Nephron (organoid): ENCODE results near the gene VOPP1.
"Not testable (repeated sequence)": the region's sequence is repeated elsewhere in the genome, so short reads cannot be mapped to it uniquely, and the experiment has no call there.

Experiments
- H3K27ac Mint-ChIP-seq, 3 experiments: 2 replicates each; pipeline ENCODE4 v1.8.0; 2020; ENCODE audit warnings: mixed read lengths in 3 of 3, mild to moderate bottlenecking in 2 of 3, moderate library complexity in 1 of 3
- H3K27me3 Mint-ChIP-seq: 2 replicates; pipeline ENCODE4 v1.8.0; 2021; ENCODE audit warnings: low read depth, mild to moderate bottlenecking, moderate library complexity, mixed read lengths
- H3K36me3 Mint-ChIP-seq: 2 replicates; pipeline ENCODE4 v1.8.0; 2020; ENCODE audit warnings: low read depth, mixed read lengths
- H3K4me1 Mint-ChIP-seq: 2 replicates; pipeline ENCODE4 v1.8.0; 2020; ENCODE audit warnings: mixed read lengths
- H3K4me3 Mint-ChIP-seq, 3 experiments: 2 replicates each; pipeline ENCODE4 v1.8.0; 2020; ENCODE audit warnings: mild to moderate bottlenecking in 3 of 3, mixed read lengths in 3 of 3, moderate library complexity in 2 of 3
- H3K9me3 Mint-ChIP-seq: 2 replicates; pipeline ENCODE4 v1.8.0; 2020; ENCODE audit warnings: mixed read lengths
- TF ChIP-seq, protein P1 (sequence below), 3 experiments: fragments of 200-600 bp; sonication (generic); IDR thresholded peaks; one replicate each; pipeline ENCODE4 v1.5.0; 2021; ENCODE audit warnings: antibody characterized with exemption in 3 of 3; ENCODE audit not compliant: unreplicated experiment in 3 of 3

VOPP1 gene

DNA sequence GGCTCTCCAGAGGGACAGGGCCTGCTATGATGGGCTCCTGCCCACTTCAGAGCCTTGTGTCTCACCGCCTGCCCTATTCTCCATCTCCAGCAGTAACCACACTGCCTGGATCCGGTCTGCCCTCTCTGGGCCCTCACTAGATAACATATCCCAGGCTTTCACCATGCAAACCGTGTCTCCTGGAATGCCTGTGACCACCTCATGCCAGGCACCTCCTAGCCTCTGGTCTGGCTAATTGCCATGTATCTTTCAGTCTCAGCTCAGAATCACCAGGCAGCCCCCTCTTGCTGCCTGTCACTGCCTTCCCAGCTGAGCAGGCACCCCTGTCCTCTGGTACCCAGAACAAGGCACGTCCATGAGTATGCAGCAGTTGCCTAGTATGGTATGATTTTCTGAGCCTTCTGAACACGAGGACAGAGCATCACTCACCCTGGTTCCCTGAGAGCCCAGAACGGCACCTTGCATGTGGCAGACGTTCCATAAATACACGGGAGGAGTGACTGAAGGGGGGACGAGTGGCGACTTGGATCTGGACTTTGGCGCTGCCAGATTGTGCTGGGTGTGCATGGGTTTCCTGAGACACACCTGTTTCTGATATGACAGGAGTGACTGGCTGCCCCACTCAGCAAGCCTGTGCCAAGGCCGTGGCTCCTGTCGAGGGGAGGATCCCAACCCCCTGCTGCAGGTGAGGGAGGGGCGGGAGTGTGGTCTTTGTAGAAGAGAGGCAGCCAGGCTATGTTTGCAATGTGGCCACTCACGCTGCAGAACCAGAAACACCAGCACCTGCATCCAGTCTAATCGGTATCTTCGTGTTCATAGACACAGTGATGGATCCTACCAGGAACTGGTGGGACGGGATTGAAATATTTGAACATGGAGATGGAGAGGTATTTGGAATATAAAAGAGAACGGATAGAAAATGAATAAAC, 95.2 kb downstream of the VOPP1 start:
- Mint-ChIP-seq H3K27me3 (no peaks in the 10 kb centered on the region), H3K27ac (no peak overlapping the region), H3K4me3 (no peak overlapping the region), H3K9me3 (no peaks in the 10 kb centered on the region), H3K4me1 (peaks cover 9% of the 10 kb centered on the region), H3K36me3 (peaks cover 5% of the 10 kb centered on the region)
- TF ChIP-seq, protein P1, sequence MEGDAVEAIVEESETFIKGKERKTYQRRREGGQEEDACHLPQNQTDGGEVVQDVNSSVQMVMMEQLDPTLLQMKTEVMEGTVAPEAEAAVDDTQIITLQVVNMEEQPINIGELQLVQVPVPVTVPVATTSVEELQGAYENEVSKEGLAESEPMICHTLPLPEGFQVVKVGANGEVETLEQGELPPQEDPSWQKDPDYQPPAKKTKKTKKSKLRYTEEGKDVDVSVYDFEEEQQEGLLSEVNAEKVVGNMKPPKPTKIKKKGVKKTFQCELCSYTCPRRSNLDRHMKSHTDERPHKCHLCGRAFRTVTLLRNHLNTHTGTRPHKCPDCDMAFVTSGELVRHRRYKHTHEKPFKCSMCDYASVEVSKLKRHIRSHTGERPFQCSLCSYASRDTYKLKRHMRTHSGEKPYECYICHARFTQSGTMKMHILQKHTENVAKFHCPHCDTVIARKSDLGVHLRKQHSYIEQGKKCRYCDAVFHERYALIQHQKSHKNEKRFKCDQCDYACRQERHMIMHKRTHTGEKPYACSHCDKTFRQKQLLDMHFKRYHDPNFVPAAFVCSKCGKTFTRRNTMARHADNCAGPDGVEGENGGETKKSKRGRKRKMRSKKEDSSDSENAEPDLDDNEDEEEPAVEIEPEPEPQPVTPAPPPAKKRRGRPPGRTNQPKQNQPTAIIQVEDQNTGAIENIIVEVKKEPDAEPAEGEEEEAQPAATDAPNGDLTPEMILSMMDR (IDR thresholded peaks at IDR 0.05; ENCODE audit: unreplicated experiment in 3 of 3): no peak

- H3K27ac Mint-ChIP-seq: no peak overlapping the region
- no peaks in the 10 kb centered on the region for H3K27me3 Mint-ChIP-seq
- H3K36me3 Mint-ChIP-seq: peaks cover 9% of the 10 kb centered on the region
- H3K4me1 Mint-ChIP-seq: peaks cover 9% of the 10 kb centered on the region
- H3K9me3 Mint-ChIP-seq: no peaks in the 10 kb centered on the region
- TF ChIP-seq, protein P1 (IDR thresholded peaks at IDR 0.05; ENCODE audit: unreplicated experiment in 3 of 3): no peak
- no peak overlapping the region for H3K4me3 Mint-ChIP-seq
These were observed 96.2 kb downstream of the VOPP1 start for GRCh38 chr7:55475855-55476803.

DNA sequence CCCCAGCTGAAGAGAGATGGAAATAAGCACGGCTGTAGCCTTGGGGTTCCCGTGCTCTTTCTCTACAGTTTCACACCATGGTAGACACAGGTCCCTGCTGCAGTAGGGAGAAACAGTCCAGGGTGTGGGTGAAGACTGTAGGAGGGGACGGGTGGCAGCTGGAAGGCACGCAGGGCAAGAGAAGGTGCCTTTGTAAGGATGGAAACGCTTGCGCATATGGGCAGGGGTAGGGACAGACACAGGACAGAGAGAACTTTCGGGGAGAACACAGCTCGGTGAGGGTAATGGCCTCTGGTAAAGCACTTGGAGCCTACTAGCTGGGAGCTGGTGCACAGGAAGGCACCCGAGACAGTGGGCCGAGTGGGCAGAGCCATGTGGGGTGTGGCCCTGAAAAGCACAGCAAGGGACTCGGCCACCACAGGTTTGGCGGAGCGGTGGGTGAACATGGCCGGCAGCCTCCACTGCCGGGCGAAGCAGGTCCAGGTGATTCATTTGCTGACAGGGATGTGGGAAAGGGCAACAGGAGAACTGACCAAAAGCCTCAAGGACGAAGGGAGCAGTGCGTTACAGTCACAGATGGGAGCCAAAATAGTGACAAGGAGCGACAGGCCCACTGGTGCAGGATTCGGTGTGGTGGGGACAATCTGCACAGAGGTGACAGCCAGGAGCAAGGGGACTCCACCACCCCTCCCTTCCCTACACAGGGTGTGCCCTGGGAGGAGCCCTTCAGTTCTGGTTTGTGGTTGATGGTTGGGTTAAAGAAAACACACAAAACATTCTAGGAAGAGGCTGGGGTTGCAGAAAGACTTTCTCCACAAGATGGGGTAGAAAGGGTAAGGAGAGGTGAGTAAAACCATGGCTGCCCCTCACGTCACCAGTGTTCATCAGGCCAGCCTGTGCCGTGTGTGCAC, 97.1 kb downstream of the VOPP1 start:
- TF ChIP-seq, protein P1 (IDR thresholded peaks at IDR 0.05; ENCODE audit: unreplicated experiment in 3 of 3): no peak
- Mint-ChIP-seq H3K4me1 (peaks cover 14% of the 10 kb centered on the region), H3K36me3 (peaks cover 14% of the 10 kb centered on the region), H3K27me3 (no peaks in the 10 kb centered on the region), H3K9me3 (no peaks in the 10 kb centered on the region), H3K4me3 (no peak overlapping the region), H3K27ac (no peak overlapping the region)

- Mint-ChIP-seq H3K27me3 (no peaks in the 10 kb centered on the region), H3K27ac (no peak overlapping the region), H3K4me1 (peaks cover 21% of the 10 kb centered on the region), H3K4me3 (no peak overlapping the region), H3K36me3 (peaks cover 14% of the 10 kb centered on the region), H3K9me3 (no peaks in the 10 kb centered on the region)
- TF ChIP-seq, protein P1 (IDR thresholded peaks at IDR 0.05; ENCODE audit: unreplicated experiment in 3 of 3): no peak
These were observed 98.4 kb downstream of the VOPP1 start for GRCh38 chr7:55473932-55474331.

DNA sequence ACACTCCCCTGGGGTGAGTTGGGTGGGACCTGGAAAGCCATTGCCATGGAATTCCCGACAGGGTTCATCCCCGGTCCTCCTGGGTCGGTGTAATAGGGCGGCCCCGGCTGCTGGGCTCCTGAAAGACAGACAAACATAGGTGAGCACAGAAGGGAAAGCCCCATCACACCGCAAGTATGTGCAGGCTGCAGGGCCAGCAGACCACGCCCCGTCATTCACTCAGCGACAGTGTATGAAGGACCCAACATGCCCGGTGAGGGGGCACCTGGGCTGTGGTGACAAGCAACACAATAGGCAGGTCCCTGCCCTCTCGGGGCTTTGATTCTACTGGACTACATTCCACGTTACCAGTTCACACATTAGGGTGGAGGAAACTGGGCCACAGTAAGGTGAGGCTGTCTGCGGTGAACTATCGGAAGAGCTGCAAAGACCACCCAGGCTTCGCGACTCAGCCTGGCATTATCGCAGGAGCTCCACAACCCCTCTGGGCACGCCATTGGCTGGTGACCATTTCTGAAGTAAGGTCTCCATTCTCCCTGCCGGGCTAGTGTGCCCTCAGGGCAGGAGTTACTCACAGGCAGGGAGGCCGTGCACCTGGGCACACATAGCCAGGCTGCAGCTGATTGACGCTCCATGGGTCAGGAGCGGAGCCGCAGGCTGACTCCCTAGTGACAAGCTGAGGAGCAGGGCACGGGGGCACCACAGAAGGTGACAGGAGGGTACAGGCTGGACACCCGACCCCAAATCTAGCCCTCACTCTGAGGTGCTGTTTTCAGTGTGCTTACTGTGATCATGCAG, 99.2 kb downstream of the VOPP1 start:
- Mint-ChIP-seq H3K27me3 (no peaks in the 10 kb centered on the region), H3K9me3 (no peaks in the 10 kb centered on the region), H3K36me3 (peaks cover 21% of the 10 kb centered on the region), H3K4me1 (peaks cover 23% of the 10 kb centered on the region), H3K4me3 (no peak overlapping the region), H3K27ac (no peak overlapping the region)
- TF ChIP-seq, protein P1 (IDR thresholded peaks at IDR 0.05; ENCODE audit: unreplicated experiment in 3 of 3): no peak

DNA sequence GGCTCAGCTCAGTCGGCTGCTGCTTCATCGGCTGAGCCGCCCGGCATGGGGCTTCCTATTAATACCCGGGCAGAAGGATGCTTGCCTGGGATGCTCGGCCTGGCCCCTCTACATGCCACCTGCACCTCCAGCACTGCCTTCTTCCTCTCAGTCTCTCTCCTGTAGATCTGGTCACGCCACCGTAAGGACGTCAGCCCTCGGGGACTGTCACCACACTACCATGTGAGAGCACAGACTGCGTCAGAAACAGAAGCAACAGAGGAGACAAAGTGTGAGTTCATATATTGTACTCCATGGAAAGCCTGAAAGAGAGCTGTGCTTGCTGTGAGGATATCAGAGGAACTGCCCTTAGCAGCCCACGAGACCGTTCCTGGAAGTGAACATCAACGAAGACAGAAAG, 99.9 kb downstream of the VOPP1 start:
- not testable (repeated sequence) for H3K27me3 Mint-ChIP-seq, H3K9me3 Mint-ChIP-seq, H3K27ac Mint-ChIP-seq, H3K4me3 Mint-ChIP-seq
- H3K4me1 Mint-ChIP-seq: peaks cover 17% of the 10 kb centered on the region
- H3K36me3 Mint-ChIP-seq: peaks cover 27% of the 10 kb centered on the region

DNA sequence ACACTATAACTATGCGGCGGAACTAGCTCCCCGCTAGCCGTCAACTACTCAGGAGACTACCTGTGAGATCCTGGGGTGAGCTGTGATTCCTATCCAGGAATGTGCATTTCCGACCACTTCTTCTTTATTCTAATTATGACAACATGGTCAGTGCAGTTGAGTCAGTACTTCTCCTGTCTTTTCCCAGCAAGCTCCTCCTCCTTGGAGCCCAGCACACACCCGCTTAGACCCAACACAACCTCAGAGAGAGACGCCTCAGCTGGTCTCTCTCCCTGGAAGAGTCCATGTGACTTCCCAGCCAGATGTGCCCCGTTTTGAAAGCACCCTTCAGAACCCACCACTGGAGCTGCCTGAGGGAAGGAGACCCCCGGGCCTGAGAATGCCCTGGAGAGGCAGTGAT, 100.7 kb downstream of the VOPP1 start:
- not testable (repeated sequence) for H3K9me3 Mint-ChIP-seq, H3K27me3 Mint-ChIP-seq, H3K27ac Mint-ChIP-seq, H3K4me3 Mint-ChIP-seq
- peaks cover 35% of the 10 kb centered on the region for H3K36me3 Mint-ChIP-seq
- peaks cover 17% of the 10 kb centered on the region for H3K4me1 Mint-ChIP-seq
